Stimulated activated CD8-positive, alpha-beta memory T cell treated with anti-CD3 and anti-CD28 coated beads, Interleukin-12 subunit alpha, Interleukin-12 subunit beta, amount 100 ng/mL, for 4 hours (primary cell): Measurements from ENCODE around the gene MMP21.

Experiments
- DNase-seq: peaks from one replicate; pipeline ENCODE4 v3.0.0-alpha.2; 2020; ENCODE audit warnings: low read depth

Gene MMP21

GRCh38 chr10:125792342-125793300, 17.0 kb upstream of the MMP21 start:
- no peak for DNase-seq

GRCh38 chr10:125788156-125789034, 12.8 kb upstream of the MMP21 start:
- DNase-seq = no peak

- DNase-seq = no peak
These were observed 10.2 kb upstream of the MMP21 start for GRCh38 chr10:125785791-125786190.

GRCh38 chr10:125783957-125784356, 8.3 kb upstream of the MMP21 start:
- no peak for DNase-seq

DNA sequence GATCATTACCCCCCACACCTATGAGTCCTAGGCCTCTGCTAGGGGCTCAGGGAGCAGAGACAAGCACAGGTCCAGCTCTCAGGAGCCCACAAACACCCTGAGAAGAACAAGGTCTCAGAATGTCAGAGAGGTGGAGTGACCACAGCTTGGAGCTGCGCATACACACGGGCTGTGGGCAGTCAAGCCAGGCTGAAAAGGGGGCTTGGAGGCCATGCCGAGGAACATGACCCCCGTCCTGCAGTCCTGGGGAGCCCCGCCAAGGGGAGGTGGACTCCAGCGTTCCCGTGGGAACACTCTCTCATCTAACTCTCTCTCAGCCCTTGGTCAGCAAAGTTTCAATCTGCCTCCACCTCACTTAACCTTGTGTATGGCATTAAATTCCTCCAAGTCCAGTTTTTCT, 7.8 kb upstream of the MMP21 start:
- DNase-seq = no peak

- DNase-seq = no peak
These were observed 7.0 kb upstream of the MMP21 start for GRCh38 chr10:125782616-125783015.

- no peak for DNase-seq
These were observed 6.4 kb upstream of the MMP21 start for GRCh38 chr10:125782054-125782453.

- DNase-seq = no peak
These were observed 5.8 kb upstream of the MMP21 start for GRCh38 chr10:125781374-125781773.

DNA sequence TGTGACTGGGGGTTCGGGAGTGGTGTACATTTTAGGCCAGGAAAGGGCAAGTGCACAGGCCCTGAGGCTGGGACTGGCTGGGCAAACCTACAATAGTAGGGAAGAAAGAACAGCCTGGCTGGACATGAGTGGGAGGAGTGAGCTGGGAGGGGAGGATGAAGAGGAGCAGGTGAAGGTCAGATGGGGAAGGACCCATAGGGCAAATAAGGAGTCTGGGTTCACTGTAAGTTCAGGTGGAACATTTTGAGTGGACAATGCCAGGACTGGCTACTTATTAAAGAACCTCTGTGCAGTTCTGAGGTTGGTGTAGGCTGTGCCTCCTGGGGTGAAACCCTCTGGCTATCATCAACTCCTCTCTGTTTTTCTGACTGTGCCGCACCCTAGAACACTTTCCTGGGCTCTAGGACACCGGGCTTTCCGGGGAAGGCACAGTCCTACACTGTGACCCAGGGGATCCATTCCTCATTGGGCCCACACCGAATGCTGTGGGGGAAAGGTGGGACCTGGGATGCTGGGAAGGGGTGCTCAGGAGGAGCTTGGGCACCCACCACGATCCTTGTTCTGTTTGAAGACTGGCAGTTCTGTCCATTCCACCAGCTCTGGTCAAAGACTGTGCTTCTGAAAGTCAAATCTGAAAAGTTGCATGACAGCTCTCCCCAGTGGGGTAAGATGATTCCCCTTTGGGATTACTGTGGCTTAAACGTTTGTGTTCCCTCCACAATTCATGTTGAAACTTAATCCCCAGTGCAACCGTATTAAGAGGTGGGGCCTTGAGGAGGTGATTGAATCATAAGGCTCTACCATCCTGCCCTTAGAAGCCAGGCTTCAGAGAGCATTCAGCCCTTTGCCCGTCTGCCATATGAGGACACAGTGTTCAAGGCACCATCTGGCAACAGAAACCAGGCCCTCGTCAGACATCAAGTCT, 4.0 kb upstream of the MMP21 start:
- no peak for DNase-seq

GRCh38 chr10:125778556-125778955, 2.9 kb upstream of the MMP21 start:
- DNase-seq = no peak

DNA sequence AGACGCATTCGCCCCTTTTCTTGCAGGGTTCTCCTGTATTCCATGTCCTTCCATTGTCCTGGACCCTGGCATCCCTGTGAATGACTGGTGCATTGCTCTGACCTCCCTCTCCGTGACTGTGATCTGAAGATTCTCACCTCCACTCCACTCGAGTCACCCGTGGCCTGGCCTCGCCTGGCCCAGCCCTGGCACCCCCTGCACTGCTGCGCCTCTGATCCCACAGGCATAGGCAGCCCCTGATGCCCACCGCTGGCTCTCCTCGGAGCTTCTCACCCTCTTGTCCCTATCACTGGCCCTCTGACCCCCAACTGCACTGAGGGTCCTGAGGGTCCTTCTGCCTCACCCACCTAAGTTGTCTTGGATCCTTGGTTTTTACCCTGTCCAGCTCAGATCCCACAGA, 2.2 kb upstream of the MMP21 start:
- DNase-seq = no peak

GRCh38 chr10:125774581-125775191, 935 bp downstream of the MMP21 start:
- DNase-seq = no peak

DNA sequence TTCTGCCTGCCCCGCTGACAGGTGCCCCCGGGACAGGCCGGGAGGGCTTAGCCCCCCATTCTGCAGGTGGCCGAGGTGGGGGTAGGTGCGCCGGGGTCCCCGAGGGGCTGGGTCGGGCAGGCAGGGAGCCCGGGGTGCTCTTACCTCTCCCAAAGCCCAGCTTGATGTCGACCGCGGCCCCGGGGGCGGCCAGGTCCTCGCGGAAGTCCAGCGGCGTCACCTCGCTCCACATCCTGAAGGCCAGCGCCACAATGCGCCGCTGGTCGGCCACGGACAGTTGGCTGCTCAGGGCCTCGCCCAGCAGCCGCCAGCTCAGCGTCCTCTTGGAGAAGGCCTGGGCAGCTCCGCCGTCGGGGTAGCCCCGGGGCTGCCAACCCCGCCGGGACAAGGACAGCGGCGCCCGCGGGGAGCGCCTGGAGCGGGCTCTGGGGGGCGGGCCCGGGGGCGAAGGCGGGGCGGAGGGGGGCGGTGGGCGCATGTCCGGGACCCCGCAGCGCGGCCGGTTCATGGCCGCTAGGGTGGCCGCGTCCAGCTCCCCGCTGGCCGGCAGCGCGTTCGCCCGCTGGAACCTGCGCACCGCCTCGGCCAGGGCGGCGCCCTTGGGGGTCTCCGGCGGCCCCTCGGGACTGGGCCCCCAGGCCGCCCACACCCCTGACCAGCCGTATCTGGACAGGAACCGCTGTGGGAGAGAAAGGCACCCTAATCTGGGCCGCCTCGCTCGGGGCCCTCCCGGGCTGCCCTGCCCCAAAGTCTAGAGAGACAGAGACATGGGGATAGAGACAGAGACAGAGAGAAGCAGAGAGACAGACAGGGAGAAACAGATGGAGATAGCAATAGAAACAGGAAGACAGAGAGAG, 1.7 kb downstream of the MMP21 start:
- no peak for DNase-seq

DNA sequence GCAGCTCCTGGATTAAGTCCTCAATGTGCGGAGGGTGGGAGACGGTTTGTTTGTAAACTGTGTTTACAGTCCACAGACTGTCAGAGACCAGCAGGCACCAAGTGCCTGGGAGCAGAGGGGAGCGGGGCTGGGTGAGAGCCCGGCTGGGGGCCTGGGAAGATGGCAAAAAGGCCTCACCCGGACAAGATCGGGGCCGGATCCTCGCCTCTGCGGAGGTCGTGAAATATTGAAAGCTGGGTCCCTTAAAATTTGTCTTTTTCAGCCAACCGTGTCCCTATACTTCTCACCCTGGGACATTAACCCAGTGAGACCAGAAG, 2.8 kb downstream of the MMP21 start:
- no peak for DNase-seq

DNA sequence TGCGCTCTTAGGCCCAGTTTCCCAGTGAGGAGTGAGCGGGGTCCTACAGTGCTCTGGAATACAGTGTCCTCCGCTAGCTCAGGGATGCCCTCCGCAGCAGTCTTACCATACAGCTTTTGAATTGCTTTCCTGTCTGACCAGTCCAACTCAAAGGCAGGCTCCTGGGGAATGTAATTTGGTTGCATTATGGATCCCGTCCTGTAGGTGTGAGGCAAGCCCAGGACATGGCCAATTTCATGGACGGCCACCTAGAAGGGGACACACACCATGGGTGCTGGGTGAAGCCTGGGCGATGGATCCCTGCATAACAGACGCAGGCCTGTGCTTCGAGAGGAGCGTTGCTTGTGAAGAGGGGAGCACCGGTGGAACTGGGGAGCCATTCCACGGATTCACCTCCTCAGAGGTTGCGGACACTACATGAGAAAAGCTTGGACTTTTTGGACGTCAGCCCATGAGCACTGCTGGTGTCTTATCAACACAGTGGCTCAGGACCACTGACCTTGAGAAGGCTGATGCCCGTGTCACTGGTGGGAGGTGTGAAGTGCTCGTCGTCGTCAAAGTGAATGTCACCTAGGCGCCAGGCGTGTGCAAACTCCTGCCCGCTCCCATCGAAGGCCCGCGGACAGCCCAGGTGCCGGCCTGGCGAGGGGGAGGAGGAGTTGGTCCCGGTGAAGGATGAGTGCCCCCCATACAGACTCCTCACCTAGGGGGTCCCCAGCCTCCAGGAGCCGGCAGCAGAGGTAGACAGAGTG, 3.3 kb downstream of the MMP21 start:
- DNase-seq = no peak

DNA sequence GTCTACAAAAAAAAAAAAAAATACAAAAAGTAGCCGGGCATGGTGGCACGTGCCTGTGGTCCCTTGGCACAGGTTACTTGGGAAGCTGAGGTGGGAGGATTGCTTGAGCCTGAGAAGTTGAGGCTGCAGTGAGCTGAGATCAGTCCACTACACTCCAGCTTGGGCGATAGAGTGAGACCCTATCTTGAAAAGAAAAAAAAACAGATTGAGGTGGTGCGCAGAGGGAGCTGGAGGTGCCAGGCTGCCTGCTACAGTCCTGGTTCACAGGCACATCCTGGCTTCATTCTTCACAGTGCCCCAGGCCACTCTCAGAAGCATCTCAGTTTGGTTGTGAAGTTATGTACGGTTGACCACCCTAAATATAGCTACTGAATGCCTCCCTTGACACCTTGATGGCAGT, 4.8 kb downstream of the MMP21 start:
- DNase-seq = no peak

DNA sequence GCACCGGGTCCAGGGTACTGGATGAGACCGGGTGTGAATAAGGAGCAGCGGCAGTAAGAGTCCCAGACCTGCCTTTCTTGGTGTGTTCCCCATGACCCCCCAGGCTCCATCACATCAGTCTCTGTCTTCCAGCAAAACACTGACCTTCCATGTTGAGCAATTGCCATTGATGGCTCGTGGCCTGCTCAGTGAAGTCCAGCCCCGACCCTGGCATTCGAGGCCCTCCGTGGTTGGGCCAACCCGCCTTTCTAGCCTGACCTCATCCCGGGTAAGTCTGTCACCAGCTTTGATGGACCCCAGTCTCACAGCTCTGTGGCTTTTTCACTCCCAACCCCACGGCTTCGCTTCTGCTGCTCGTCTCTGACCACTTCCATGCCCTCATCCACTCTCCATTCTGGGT, 6.4 kb downstream of the MMP21 start:
- DNase-seq = no peak

DNA sequence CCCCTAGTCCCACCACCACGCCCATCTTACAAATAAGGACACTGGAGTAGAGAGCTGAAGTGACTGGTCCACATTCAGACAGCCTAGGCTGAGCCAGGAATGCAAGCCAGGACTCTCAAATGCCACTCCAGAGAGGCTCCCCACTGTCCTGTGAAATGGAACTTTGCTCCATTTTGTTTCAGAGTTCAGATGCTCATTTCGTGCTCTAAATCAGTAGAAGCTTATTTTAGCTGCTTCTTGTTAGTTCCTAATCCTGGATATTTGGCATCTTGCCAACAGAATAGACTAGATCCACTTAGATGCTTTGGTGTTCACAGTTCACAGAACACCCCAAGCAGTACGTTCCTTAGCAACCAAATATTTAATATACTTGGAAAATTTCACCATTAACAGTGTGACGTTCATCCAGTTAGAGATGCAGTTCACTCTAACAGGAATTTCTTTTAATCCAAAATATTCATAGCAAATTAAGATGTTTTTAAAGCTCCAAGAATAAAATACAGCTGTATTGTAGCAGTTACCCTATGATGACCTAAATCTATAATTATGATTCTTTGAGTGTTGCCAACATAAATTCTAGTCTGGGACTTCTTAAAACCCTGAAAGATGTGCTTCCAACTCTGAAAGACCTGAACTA, 7.3 kb downstream of the MMP21 start:
- no peak for DNase-seq

DNA sequence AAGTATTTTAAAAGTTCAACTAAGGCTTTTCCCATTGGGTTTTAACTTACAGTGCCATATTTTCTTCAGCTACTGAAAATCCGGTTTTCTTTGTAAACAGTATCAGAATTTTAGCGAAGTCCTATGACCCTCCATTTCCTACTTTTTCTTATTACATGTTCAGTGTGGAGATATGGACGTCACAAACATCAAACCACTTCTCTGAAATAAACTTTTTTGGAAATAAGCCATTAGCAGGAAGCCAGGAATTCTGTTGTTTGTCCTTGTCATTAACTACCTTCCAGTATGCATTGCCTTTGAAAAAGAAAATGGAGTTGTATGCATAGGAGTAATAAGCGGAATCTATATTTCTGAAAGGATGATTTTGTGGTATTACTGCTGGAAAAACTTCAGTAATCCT, 9.1 kb downstream of the MMP21 start:
- DNase-seq = no peak
